HepG2 (cell line): ENCODE measurements around the gene AUTS2. TPM values are rescaled to one million over a fixed set of nuclear protein-coding genes. Genes with fewer than 3 reads are reported as not detected.

Source experiments
- ATAC-seq: fragments of 200-7000 bp; cut with Tn5 transposase; 3 replicates; pipeline ENCODE4 v1.9.1; 2020; ENCODE audit warnings: mild to moderate bottlenecking, moderate library complexity
- BruUV-seq: library from RNA; stranded (reverse); fragments of 400-500 nt; replicated peaks from 2 replicates; lab custom pipeline; 2021; lab: Mats Ljungman, UMichigan
- CTCF ChIA-PET: fragments of 300-600 bp; formaldehyde crosslinking; extraction: SDS; loops from one replicate; lab custom pipeline; 2021; ENCODE audit warnings: low total read pairs, inconsistent platforms, low intra/inter-chr PET ratio; lab: Yijun Ruan, JAX
- POLR2A ChIA-PET: fragments of 350-600 bp; sonication (Branson Sonifier 250); formaldehyde crosslinking; loops from one replicate; lab custom pipeline; 2020; ENCODE audit warnings: antibody characterized with exemption, inconsistent platforms; lab: Yijun Ruan, JAX
- DNase-seq: peaks from one replicate; pipeline ENCODE4 v3.0.0-alpha.2; 2015; ENCODE audit warnings: low spot score
- FAIRE-seq: peaks from 3 replicates; lab custom pipeline; 2011; peaks lifted over from hg19 to GRCh38; lab: Jason Lieb, UNC
- H2AFZ ChIP-seq: one replicate; pipeline ENCODE4 v1.6.1; 2011; ENCODE audit warnings: low read length, inconsistent platforms
- H3K27ac ChIP-seq: fragments of 300-600 bp; 3 replicates; pipeline ENCODE4 v1.8.0; 2011; ENCODE audit warnings: mixed run types, mild to moderate bottlenecking, mixed read lengths, low read length, inconsistent platforms; ENCODE audit not compliant: insufficient read depth; ENCODE audit errors: extremely low read length
- H3K27me3 ChIP-seq, 2 experiments: fragments of 200-600 bp in 1 of 2; 2 replicates in 1 of 2; 3 replicates in 1 of 2; pipeline versions ENCODE4 v1.6.0 to v1.8.0; 2011; ENCODE audit warnings: low read length in 2 of 2, mild to moderate bottlenecking in 2 of 2, moderate library complexity in 2 of 2, inconsistent platforms in 1 of 2; ENCODE audit not compliant: insufficient read depth in 2 of 2, control insufficient read depth in 1 of 2
- H3K36me3 ChIP-seq, 2 experiments: fragments of 200-600 bp in 1 of 2; replicated peaks in 1 of 2; 2 replicates in 1 of 2; 3 replicates in 1 of 2; pipeline versions ENCODE4 v1.5.1 to v1.8.0; 2011; ENCODE audit warnings: low read length in 2 of 2, inconsistent platforms in 1 of 2; ENCODE audit not compliant: insufficient read depth in 2 of 2, control insufficient read depth in 1 of 2
- H3K4me1 ChIP-seq: 2 replicates; pipeline ENCODE4 v1.5.1; 2012; ENCODE audit warnings: low read length, inconsistent platforms; ENCODE audit not compliant: insufficient read depth
- H3K4me2 ChIP-seq: 2 replicates; pipeline ENCODE4 v1.6.0; 2011; ENCODE audit warnings: low read depth, low read length, inconsistent platforms
- H3K4me3 ChIP-seq, 3 experiments: fragments of 200-600 bp in 1 of 3; sonication (generic), shearing (Covaris generic) in 1 of 3; replicated peaks in 1 of 3; 2 replicates each; pipeline ENCODE4 v1.5.1; 2011 to 2016; ENCODE audit warnings: low read length in 3 of 3, inconsistent platforms in 2 of 3, low read depth in 2 of 3, mild to moderate bottlenecking in 2 of 3, control low read depth in 1 of 3, mixed read lengths in 1 of 3; ENCODE audit not compliant: insufficient read depth in 1 of 3
- H3K79me2 ChIP-seq: one replicate; pipeline ENCODE4 v1.6.1; 2011; ENCODE audit warnings: low read length, inconsistent platforms; ENCODE audit not compliant: insufficient read depth
- H3K9ac ChIP-seq: 2 replicates; pipeline ENCODE4 v1.6.0; 2011; ENCODE audit warnings: mild to moderate bottlenecking, low read depth, low read length, inconsistent platforms; ENCODE audit not compliant: insufficient read depth
- H3K9me3 ChIP-seq: 2 replicates; pipeline ENCODE4 v1.5.1; 2012; ENCODE audit warnings: mild to moderate bottlenecking, low read length
- H4K20me1 ChIP-seq: 2 replicates; pipeline ENCODE4 v1.6.0; 2011; ENCODE audit warnings: inconsistent platforms, mild to moderate bottlenecking, low read length, moderate library complexity; ENCODE audit not compliant: insufficient read depth
- KDM2A ChIP-seq: sonication (generic); formaldehyde crosslinking; IDR thresholded peaks from 2 replicates; pipeline ENCODE4 v1.4.0; 2020; ENCODE audit warnings: low read depth, missing genetic modification reagents, borderline replicate concordance
- KDM3A ChIP-seq: IDR thresholded peaks from 2 replicates; pipeline ENCODE4 v1.6.1; 2018; ENCODE audit warnings: low read depth, missing compliant biosample characterization
- NCOA5 ChIP-seq: sonication (generic); formaldehyde crosslinking; IDR thresholded peaks from 2 replicates; pipeline ENCODE4 v1.4.0; 2020; ENCODE audit warnings: missing genetic modification reagents
- SP1 ChIP-seq, 2 experiments: fragments of 450-650 bp in 1 of 2; sonication (generic) in 1 of 2; formaldehyde crosslinking in 1 of 2; IDR thresholded peaks; 2 replicates each; pipeline versions ENCODE4 v1.4.0 to v1.6.1; 2016 to 2020; ENCODE audit warnings: missing genetic modification reagents in 1 of 2
- SP140L ChIP-seq: sonication (generic); formaldehyde crosslinking; IDR thresholded peaks from 2 replicates; pipeline ENCODE4 v1.4.0; 2020; ENCODE audit warnings: missing genetic modification reagents, borderline replicate concordance
- ZNF605 ChIP-seq: sonication (generic); formaldehyde crosslinking; IDR thresholded peaks from 2 replicates; pipeline ENCODE4 v1.8.0; 2022; ENCODE audit warnings: mild to moderate bottlenecking, missing genetic modification reagents
- ZNF703 ChIP-seq: sonication (generic); formaldehyde crosslinking; IDR thresholded peaks from 2 replicates; pipeline ENCODE4 v1.5.1; 2020; ENCODE audit warnings: missing genetic modification reagents, mild to moderate bottlenecking, moderate library complexity, borderline replicate concordance
- WGBS: methylation state at CpG from one replicate; pipeline ENCODE4 v1.1.6; 2017; ENCODE audit warnings: low lambda C conversion rate; 5-methylcytosine and 5-hydroxymethylcytosine counted together
- in situ Hi-C: cut with HindIII; loops from 2 replicates; pipeline ENCODE4 v1.10.0; 2017; ENCODE audit warnings: low pct_unique_long_range_greater_than_20kb; ENCODE audit not compliant: extremely low pct_ligation_motif_present
- intact Hi-C: fragments of 100-400 bp; cut with micrococcal nuclease; formaldehyde crosslinking; loops from one replicate; pipeline ENCODE4 v1.10.0; 2022; ENCODE audit not compliant: unreplicated experiment
- polyA plus RNA-seq, 8 experiments: library from polyadenylated mRNA; depleted of rRNA in 3 of 8; stranded (reverse) in 7 of 8; unstranded in 1 of 8; fragments of >200 nt; fragmentation: Illumina TruSeq in 4 of 8; extraction: Trizol in 4 of 8; gene quantifications; 2 replicates each; pipeline versions ENCODE4 v1.2.1 to v1.2.3, GENCODE V29; 2011 to 2016; ENCODE audit warnings: low read depth in 4 of 8, missing spikeins in 1 of 8, mixed read lengths in 1 of 8; ENCODE audit not compliant: insufficient read depth in 1 of 8
- total RNA-seq, 5 experiments: library from RNA; depleted of rRNA; stranded (reverse); fragments of >200 nt; fragmentation: Illumina TruSeq; extraction: Trizol; gene quantifications; 2 replicates each; pipeline ENCODE4 v1.2.3, GENCODE V29; 2016; ENCODE audit warnings: low read depth in 1 of 5
- TF ChIP-seq, protein P1 (sequence below): conservative IDR thresholded peaks from 2 replicates; pipeline ENCODE4 v1.6.1; 2018; ENCODE audit warnings: missing genetic modification reagents
- TF ChIP-seq, protein P2 (sequence below): sonication (generic); formaldehyde crosslinking; IDR thresholded peaks from 2 replicates; pipeline ENCODE4 v1.4.0; 2020; ENCODE audit warnings: missing genetic modification reagents

AUTS2 gene
- total and polyA plus RNA-seq, 2 of the 13 experiments (the other 11 are each of a cell fraction or from before 2014, with no cell fraction given) = 0.38 TPM; not detected in 1

DNA sequence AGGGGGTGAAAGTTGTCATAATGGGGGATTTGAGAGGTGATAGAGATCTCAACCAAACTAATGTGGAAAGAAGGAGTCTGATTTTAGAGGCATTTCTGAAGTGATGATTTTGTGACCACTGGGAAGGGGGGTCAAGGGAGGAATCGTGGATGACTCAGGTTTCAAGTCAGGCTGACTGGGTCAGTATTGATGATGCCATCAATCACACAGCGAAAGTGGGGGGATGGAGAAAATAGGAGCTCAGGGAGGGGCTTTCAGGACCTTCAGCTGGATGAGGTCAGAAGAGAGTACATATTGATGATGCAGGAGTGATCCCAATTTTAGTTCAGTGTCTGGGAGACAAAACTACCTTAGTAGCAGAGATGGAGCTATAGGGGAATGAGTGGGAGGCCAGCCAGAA, 852.5 kb downstream of the AUTS2 start:
- no peak for DNase-seq
- H3K9ac ChIP-seq = no peak overlapping the region
- H3K4me2 ChIP-seq = no peak overlapping the region
- TF ChIP-seq, protein P1, sequence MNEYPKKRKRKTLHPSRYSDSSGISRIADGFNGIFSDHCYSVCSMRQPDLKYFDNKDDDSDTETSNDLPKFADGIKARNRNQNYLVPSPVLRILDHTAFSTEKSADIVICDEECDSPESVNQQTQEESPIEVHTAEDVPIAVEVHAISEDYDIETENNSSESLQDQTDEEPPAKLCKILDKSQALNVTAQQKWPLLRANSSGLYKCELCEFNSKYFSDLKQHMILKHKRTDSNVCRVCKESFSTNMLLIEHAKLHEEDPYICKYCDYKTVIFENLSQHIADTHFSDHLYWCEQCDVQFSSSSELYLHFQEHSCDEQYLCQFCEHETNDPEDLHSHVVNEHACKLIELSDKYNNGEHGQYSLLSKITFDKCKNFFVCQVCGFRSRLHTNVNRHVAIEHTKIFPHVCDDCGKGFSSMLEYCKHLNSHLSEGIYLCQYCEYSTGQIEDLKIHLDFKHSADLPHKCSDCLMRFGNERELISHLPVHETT = no peak
- TF ChIP-seq ZNF703 (CRISPR knock-in tag) (no peak), SP1 (IDR thresholded peaks at IDR 0.05) (no peak), SP1 (CRISPR knock-in tag; IDR thresholded peaks at IDR 0.05) (no peak)
- TF ChIP-seq, protein P2, sequence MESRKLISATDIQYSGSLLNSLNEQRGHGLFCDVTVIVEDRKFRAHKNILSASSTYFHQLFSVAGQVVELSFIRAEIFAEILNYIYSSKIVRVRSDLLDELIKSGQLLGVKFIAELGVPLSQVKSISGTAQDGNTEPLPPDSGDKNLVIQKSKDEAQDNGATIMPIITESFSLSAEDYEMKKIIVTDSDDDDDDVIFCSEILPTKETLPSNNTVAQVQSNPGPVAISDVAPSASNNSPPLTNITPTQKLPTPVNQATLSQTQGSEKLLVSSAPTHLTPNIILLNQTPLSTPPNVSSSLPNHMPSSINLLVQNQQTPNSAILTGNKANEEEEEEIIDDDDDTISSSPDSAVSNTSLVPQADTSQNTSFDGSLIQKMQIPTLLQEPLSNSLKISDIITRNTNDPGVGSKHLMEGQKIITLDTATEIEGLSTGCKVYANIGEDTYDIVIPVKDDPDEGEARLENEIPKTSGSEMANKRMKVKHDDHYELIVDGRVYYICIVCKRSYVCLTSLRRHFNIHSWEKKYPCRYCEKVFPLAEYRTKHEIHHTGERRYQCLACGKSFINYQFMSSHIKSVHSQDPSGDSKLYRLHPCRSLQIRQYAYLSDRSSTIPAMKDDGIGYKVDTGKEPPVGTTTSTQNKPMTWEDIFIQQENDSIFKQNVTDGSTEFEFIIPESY = no peak
- TF ChIP-seq, all 625 proteins: peak for 0
- Histone ChIP-seq H2AFZ (no peak overlapping the region), H3K4me3 (no peak overlapping the region), H3K27me3 (no peaks in the 10 kb centered on the region), H3K4me1 (no peaks in the 10 kb centered on the region), H3K9me3 (no peaks in the 10 kb centered on the region), H3K27ac (no peak overlapping the region), H4K20me1 (no peaks in the 10 kb centered on the region), H3K36me3 (no peaks in the 10 kb centered on the region), H3K79me2 (no peaks in the 10 kb centered on the region)
- intact Hi-C loops (no loop called here), in situ Hi-C loops (no loop called here)
- FAIRE-seq (no peak), ATAC-seq (no peak)
- POLR2A ChIA-PET = no interaction called here
- CTCF ChIA-PET = no interaction called here
- BruUV-seq = no TSS peak
- 0% methylated on average over 2 of the region's 2 CpGs for WGBS

DNA sequence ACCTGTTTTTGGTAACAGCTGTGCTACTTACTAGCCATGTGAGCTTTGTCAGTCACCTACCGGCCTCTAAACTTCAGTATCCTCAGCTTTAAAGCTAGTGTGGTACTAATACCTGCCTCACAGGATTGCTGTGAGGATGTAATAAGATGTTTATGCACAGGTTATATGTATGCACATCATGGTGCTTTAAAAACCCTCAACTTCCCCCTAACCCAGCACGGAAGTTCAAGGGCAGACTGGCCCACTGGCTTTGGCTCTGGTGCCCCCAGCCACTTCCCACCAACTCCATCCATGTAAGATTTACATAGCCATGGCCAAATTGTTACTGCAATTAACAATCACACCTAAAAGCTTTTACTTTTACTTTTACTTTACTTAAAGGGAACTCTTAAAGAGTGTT, 857.6 kb downstream of the AUTS2 start:
- in situ Hi-C loops = no loop called here
- Histone ChIP-seq H2AFZ (no peak overlapping the region), H4K20me1 (no peaks in the 10 kb centered on the region), H3K27ac (no peak overlapping the region), H3K4me3 (no peak overlapping the region), H3K79me2 (no peaks in the 10 kb centered on the region), H3K9ac (no peak overlapping the region), H3K9me3 (no peaks in the 10 kb centered on the region)
- ChIA-PET POLR2A (no interaction called here), CTCF (no interaction called here)
- WGBS = 0% methylated on average over 2 of the region's 2 CpGs
- no peak for TF ChIP-seq KDM2A (CRISPR knock-in tag)
- TF ChIP-seq NCOA5 = no peak
- TF ChIP-seq SP140L (CRISPR knock-in tag) = no peak
- TF ChIP-seq KDM3A = no peak
- TF ChIP-seq ZNF605 (CRISPR knock-in tag) = no peak
- TF ChIP-seq, all 625 proteins: peak for 0
- intact Hi-C loops = no loop called here
- BruUV-seq = no TSS peak
- ATAC-seq (no peak), FAIRE-seq (no peak), DNase-seq (no peak)
- Histone ChIP-seq H3K4me1 (no peaks in the 10 kb centered on the region), H3K4me2 (no peak overlapping the region), H3K36me3 (no peaks in the 10 kb centered on the region), H3K27me3 (peaks cover 0 to 1% of the 10 kb centered on the region in 2 experiments; a peak in 2 of 5 replicates)
